ENCODE measurements around the gene EEF1AKMT1. TPM values are rescaled to one million over a fixed set of nuclear protein-coding genes. Genes with fewer than 3 reads are reported as not detected.

Gene EEF1AKMT1
- total and polyA plus RNA-seq, 9 donors = 9.7 to 20.8 (median 12.8) TPM

- no peak overlapping the region for H3K4me3 ChIP-seq
- H3K9me3 ChIP-seq = no peaks in the 10 kb centered on the region
- TF ChIP-seq CTCF (IDR thresholded peaks at IDR 0.05) (no peak), EP300 (IDR thresholded peaks at IDR 0.05) (no peak), POLR2A (IDR thresholded peaks at IDR 0.05) (no peak)
- DNase-seq = no peak
- H3K27me3 ChIP-seq = no peaks in the 10 kb centered on the region
- WGBS, 3 donors = 92 to 96% (median 92%) methylated on average over 7 of the region's 7 CpGs
- no peaks in the 10 kb centered on the region for H3K36me3 ChIP-seq
- intact Hi-C loops (cut with DNase I) = loop anchor here in 1 of 4 donors (10.0 kb wide), 1 partner anchor 915 kb away; the partner anchor contains the start of gene ZMYM5
- no peak overlapping the region for H3K27ac ChIP-seq
- no peaks in the 10 kb centered on the region for H3K4me1 ChIP-seq (ENCODE audit: insufficient read depth)
Observed at GRCh38 chr13:20779405-20779804, 5.6 kb upstream of the EEF1AKMT1 start.

- no peak overlapping the region for H3K27ac ChIP-seq
- H3K27me3 ChIP-seq = no peaks in the 10 kb centered on the region
- H3K9me3 ChIP-seq = no peaks in the 10 kb centered on the region
- TF ChIP-seq EP300 (IDR thresholded peaks at IDR 0.05) (no peak), CTCF (IDR thresholded peaks at IDR 0.05) (no peak), POLR2A (IDR thresholded peaks at IDR 0.05) (no peak)
- no peak for DNase-seq
- intact Hi-C loops (cut with DNase I) = loop anchor here in 1 of 4 donors (10.0 kb wide), 1 partner anchor 914 kb away; the partner anchor contains the start of gene ZMYM5
- H3K36me3 ChIP-seq = no peaks in the 10 kb centered on the region
- 80 to 94% (median 80%) methylated on average over 1 of the region's 1 CpG for WGBS, 3 donors
- H3K4me3 ChIP-seq = no peak overlapping the region
- no peaks in the 10 kb centered on the region for H3K4me1 ChIP-seq (ENCODE audit: insufficient read depth)
Observed at GRCh38 chr13:20778311-20778710, 4.5 kb upstream of the EEF1AKMT1 start.

DNA sequence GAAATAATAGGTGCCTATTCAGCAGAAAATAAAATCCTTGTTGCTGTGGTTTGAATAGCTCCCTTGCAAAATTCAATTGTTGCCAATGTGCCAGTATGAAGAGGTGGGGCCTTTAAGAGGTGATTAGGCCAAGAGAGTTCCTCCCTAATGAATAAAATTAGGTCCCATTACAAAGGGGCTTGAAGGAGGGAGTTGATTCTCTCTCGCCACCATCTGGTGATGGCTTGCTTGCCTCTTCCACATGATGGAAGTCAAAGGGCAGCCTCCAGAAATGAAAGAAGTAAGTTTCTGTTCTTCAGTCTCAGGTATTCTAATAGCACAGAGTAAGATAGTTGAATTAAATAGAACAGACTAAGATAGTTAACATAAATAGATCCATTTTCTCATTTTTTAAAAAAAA lies 3.0 kb upstream of the EEF1AKMT1 start:
- DNase-seq = no peak
- TF ChIP-seq POLR2A (IDR thresholded peaks at IDR 0.05) (no peak), EP300 (IDR thresholded peaks at IDR 0.05) (no peak), CTCF (IDR thresholded peaks at IDR 0.05) (no peak)
- intact Hi-C loops (cut with DNase I) = loop anchor here in 1 of 4 donors (10.0 kb wide), 1 partner anchor 912 kb away; the partner anchor contains the start of gene ZMYM5
- H3K36me3 ChIP-seq = no peaks in the 10 kb centered on the region
- peaks cover 3% of the 10 kb centered on the region for H3K4me1 ChIP-seq (ENCODE audit: insufficient read depth)
- no peaks in the 10 kb centered on the region for H3K9me3 ChIP-seq
- WGBS, 3 donors = 88 to 96% (median 94%) methylated on average over 1 of the region's 1 CpG
- H3K27ac ChIP-seq = no peak overlapping the region
- H3K4me3 ChIP-seq = no peak overlapping the region
- H3K27me3 ChIP-seq = no peaks in the 10 kb centered on the region

- no peak overlapping the region for H3K4me3 ChIP-seq
- no peak overlapping the region for H3K27ac ChIP-seq
- 93 to 99% (median 97%) methylated on average over 2 of the region's 2 CpGs for WGBS, 3 donors
- DNase-seq = no peak
- H3K27me3 ChIP-seq = no peaks in the 10 kb centered on the region
- peaks cover 3% of the 10 kb centered on the region for H3K4me1 ChIP-seq (ENCODE audit: insufficient read depth)
- no peaks in the 10 kb centered on the region for H3K36me3 ChIP-seq
- no peaks in the 10 kb centered on the region for H3K9me3 ChIP-seq
- intact Hi-C loops (cut with DNase I) = loop anchor here in 1 of 4 donors (10.0 kb wide), 1 partner anchor 911 kb away; the partner anchor contains the start of gene ZMYM5
- TF ChIP-seq POLR2A (IDR thresholded peaks at IDR 0.05) (no peak), CTCF (IDR thresholded peaks at IDR 0.05) (no peak), EP300 (IDR thresholded peaks at IDR 0.05) (no peak)
Observed at GRCh38 chr13:20775961-20776360, 2.2 kb upstream of the EEF1AKMT1 start.

Measured in ovary (tissue), 9 donors.